ENCODE results near the gene TEAD1.

TEAD1 gene

GRCh38 chr11:12673924-12674570, at the start of gene TEAD1:
Gene TEAD1, plus strand, starts transcription at chr11:12674421.
- peak; percentile 93 to 94 for DNase-seq (ENCODE audit: low read depth in 2 of 2)

GRCh38 chr11:12624595-12624994, 49.6 kb upstream of the TEAD1 start:
- DNase-seq (ENCODE audit: low read depth in 2 of 2) = no peak

GRCh38 chr11:12625438-12626071, 48.7 kb upstream of the TEAD1 start:
- peak; percentile 84 to 87 for DNase-seq (ENCODE audit: low read depth in 2 of 2)

GRCh38 chr11:12626616-12627015, 47.6 kb upstream of the TEAD1 start:
- no peak for DNase-seq (ENCODE audit: low read depth in 2 of 2)

GRCh38 chr11:12628314-12628713, 45.9 kb upstream of the TEAD1 start:
- no peak for DNase-seq (ENCODE audit: low read depth in 2 of 2)

GRCh38 chr11:12629601-12630313, 44.5 kb upstream of the TEAD1 start:
- no peak for DNase-seq (ENCODE audit: low read depth in 2 of 2)

GRCh38 chr11:12631651-12632050, 42.6 kb upstream of the TEAD1 start:
- no peak for DNase-seq (ENCODE audit: low read depth in 2 of 2)

- no peak for DNase-seq (ENCODE audit: low read depth in 2 of 2)
These were observed 39.9 kb upstream of the TEAD1 start for GRCh38 chr11:12634329-12634728.

GRCh38 chr11:12636871-12637410, 37.3 kb upstream of the TEAD1 start:
- DNase-seq (ENCODE audit: low read depth in 2 of 2) = no peak

- no peak for DNase-seq (ENCODE audit: low read depth in 2 of 2)
These were observed 34.8 kb upstream of the TEAD1 start for GRCh38 chr11:12639388-12639787.

- no peak for DNase-seq (ENCODE audit: low read depth in 2 of 2)
These were observed 33.9 kb upstream of the TEAD1 start for GRCh38 chr11:12640355-12640754.

GRCh38 chr11:12640926-12641849, 33.0 kb upstream of the TEAD1 start:
- no peak for DNase-seq (ENCODE audit: low read depth in 2 of 2)

- DNase-seq (ENCODE audit: low read depth in 2 of 2) = no peak
These were observed 32.2 kb upstream of the TEAD1 start for GRCh38 chr11:12642040-12642439.

- DNase-seq (ENCODE audit: low read depth in 2 of 2) = no peak
These were observed 31.3 kb upstream of the TEAD1 start for GRCh38 chr11:12642806-12643428.

GRCh38 chr11:12646478-12646877, 27.7 kb upstream of the TEAD1 start:
- no peak for DNase-seq (ENCODE audit: low read depth in 2 of 2)

GRCh38 chr11:12653729-12654128, 20.5 kb upstream of the TEAD1 start:
- DNase-seq (ENCODE audit: low read depth in 2 of 2) = no peak

GRCh38 chr11:12655842-12656241, 18.4 kb upstream of the TEAD1 start:
- DNase-seq (ENCODE audit: low read depth in 2 of 2) = no peak

GRCh38 chr11:12657336-12657735, 16.9 kb upstream of the TEAD1 start:
- DNase-seq (ENCODE audit: low read depth in 2 of 2) = no peak

GRCh38 chr11:12657981-12658380, 16.2 kb upstream of the TEAD1 start:
- DNase-seq (ENCODE audit: low read depth in 2 of 2) = no peak

GRCh38 chr11:12662101-12662689, 12.0 kb upstream of the TEAD1 start:
- no peak for DNase-seq (ENCODE audit: low read depth in 2 of 2)

GRCh38 chr11:12664385-12664784, 9.8 kb upstream of the TEAD1 start:
- DNase-seq (ENCODE audit: low read depth in 2 of 2) = no peak

All from fibroblast of skin of left biceps (primary cell).